Measurements from ENCODE around the gene CUX1.
"Not testable (repeated sequence)": the region's sequence is repeated elsewhere in the genome, so short reads cannot be mapped to it uniquely, and the experiment has no call there.

Gene CUX1

GRCh38 chr7:101917566-101917965 is 100.1 kb downstream of the CUX1 start:
- DNase-seq (ENCODE audit: low spot score), result no peak

GRCh38 chr7:101918426-101918825 is 101.0 kb downstream of the CUX1 start:
- no peak for DNase-seq (ENCODE audit: low spot score)

GRCh38 chr7:101919363-101920115 is 102.1 kb downstream of the CUX1 start:
- no peak for DNase-seq (ENCODE audit: low spot score)

- no peak for DNase-seq (ENCODE audit: low spot score)
Measured at GRCh38 chr7:101921061-101921460, 103.6 kb downstream of the CUX1 start.

GRCh38 chr7:101921546-101922489 is 104.4 kb downstream of the CUX1 start:
- not testable (repeated sequence) for DNase-seq (ENCODE audit: low spot score)

GRCh38 chr7:101922631-101923601 is 105.5 kb downstream of the CUX1 start:
- DNase-seq (ENCODE audit: low spot score), result no peak

GRCh38 chr7:101923602-101923985 is 106.2 kb downstream of the CUX1 start:
- peak; percentile 74 for DNase-seq (ENCODE audit: low spot score)

GRCh38 chr7:101924171-101924570 is 106.7 kb downstream of the CUX1 start:
- DNase-seq (ENCODE audit: low spot score), result no peak

- DNase-seq (ENCODE audit: low spot score), result no peak
Measured at GRCh38 chr7:101926265-101926664, 108.8 kb downstream of the CUX1 start.

GRCh38 chr7:101927389-101927788 is 110.0 kb downstream of the CUX1 start:
- DNase-seq (ENCODE audit: low spot score), result no peak

- no peak for DNase-seq (ENCODE audit: low spot score)
Measured at GRCh38 chr7:101927802-101928201, 110.4 kb downstream of the CUX1 start.

- DNase-seq (ENCODE audit: low spot score), result no peak
Measured at GRCh38 chr7:101929256-101929655, 111.8 kb downstream of the CUX1 start.

- not testable (repeated sequence) for DNase-seq (ENCODE audit: low spot score)
Measured at GRCh38 chr7:101929911-101930310, 112.5 kb downstream of the CUX1 start.

- DNase-seq (ENCODE audit: low spot score), result no peak
Measured at GRCh38 chr7:101932083-101932482, 114.7 kb downstream of the CUX1 start.

GRCh38 chr7:101933028-101933427 is 115.6 kb downstream of the CUX1 start:
- no peak for DNase-seq (ENCODE audit: low spot score)

- no peak for DNase-seq (ENCODE audit: low spot score)
Measured at GRCh38 chr7:101933688-101934121, 116.3 kb downstream of the CUX1 start.

- DNase-seq (ENCODE audit: low spot score), result no peak
Measured at GRCh38 chr7:101934618-101935017, 117.2 kb downstream of the CUX1 start.

- DNase-seq (ENCODE audit: low spot score), result no peak
Measured at GRCh38 chr7:101935521-101936141, 118.2 kb downstream of the CUX1 start.

GRCh38 chr7:101936223-101936610 is 118.8 kb downstream of the CUX1 start:
- DNase-seq (ENCODE audit: low spot score), result no peak

GRCh38 chr7:101936611-101937231 is 119.3 kb downstream of the CUX1 start:
- DNase-seq (ENCODE audit: low spot score), result no peak

Data from cerebellar cortex (tissue), 1 donor.